Stimulated activated CD8-positive, alpha-beta memory T cell treated with anti-CD3 and anti-CD28 coated beads, Interleukin-15, amount 100 ng/mL, for 4 hours (primary cell): ENCODE results near the gene MMEL1.

Experiments used
- DNase-seq, 2 donors: peaks; one replicate each; pipeline ENCODE4 v3.0.0-alpha.2; 2020; ENCODE audit warnings: low read depth in 2 of 2

MMEL1 gene

GRCh38 chr1:2642560-2643413 lies 10.0 kb upstream of the MMEL1 start:
- DNase-seq: peak; percentile 87 to 91

DNA sequence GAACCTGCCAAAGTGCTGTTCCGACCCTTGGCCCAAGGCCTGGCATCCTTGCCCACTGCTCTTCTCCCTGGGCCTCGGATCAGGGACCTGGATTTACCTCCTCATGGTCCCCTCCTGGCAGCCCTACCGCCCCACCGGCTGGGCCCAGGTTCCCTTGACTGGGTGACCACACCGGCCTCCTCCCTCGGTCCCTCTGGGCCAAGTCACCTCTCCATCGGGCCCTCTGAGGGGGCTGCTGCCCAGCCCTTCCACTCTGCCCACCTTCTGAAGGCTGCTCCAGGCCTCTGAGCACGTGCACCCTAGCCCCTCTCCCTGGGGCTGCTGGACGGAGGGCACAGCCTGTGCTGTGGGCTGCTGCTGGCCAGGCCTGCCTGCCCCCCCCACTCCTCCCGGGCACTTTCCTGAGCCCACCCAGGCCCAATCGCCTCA lies 9.3 kb upstream of the MMEL1 start:
- no peak for DNase-seq

GRCh38 chr1:2641381-2642130 lies 8.7 kb upstream of the MMEL1 start:
- DNase-seq: no peak

DNA sequence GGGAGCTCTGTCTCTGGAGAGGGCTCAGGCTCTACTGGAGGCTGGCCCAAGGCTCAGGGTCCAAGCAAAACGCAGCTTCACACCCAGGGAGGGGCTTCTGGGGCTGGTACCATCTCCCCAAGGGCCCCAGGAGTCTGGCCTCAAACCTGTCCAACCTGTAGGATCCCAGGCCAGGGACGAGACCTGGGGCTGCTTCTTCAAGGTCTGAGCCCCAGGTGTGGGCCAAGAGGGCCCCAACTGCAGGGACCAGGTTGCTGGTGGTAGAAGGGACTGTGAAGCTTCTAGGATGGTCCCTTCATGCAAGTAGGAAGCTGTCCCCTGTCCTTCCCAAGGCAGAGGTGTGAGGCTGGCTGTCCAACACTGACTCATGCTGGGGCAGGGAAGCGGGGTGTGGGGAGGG lies 7.8 kb upstream of the MMEL1 start:
- DNase-seq: no peak

DNA sequence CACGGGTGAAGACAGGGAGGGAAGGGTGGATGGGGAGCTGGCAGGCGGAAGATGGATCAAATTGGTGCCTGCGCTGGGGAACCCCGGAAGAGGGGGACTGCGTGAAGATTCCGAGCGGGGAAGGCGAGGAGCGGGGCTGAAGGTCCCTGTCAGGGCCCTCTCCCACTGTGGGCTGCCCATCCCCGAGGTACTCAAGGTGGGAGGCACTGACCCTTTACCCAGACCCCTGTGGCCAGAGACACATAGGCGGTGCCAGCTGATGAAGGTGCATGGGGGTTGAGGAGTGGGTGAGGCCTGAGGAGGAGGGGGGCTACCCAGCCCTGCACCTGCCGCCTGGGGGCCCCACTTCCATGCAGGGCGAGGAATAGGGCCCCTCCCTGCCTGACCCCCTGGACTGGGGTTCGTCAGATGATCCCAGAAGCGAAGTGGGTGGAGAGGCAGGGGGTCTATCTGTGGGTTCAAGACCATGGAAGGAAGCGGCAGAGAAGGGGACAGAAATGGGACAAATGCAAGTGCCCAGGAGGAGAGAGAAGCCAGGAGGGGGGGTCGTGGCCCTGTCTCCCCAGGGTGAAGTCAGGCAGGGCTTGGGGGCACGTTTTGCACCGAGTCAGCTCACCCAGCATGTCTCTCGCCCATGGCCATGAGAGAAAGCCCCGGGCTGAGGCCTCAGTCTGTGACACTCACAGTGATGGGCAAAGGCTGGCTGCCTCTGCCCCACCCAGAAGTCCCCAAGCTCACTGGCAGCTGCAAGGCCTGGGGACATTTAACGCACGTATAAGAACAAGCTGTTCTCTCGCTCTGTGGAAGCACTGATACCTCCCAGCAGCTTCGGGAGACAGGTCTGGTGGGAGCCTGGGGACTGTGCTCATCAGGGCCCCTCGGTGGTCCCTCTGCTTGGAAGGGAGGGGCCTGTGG lies 7.0 kb upstream of the MMEL1 start:
- DNase-seq: no peak

GRCh38 chr1:2639203-2639602 lies 6.4 kb upstream of the MMEL1 start:
- DNase-seq: no peak

- DNase-seq: no peak
Measured at GRCh38 chr1:2638466-2639115, 5.8 kb upstream of the MMEL1 start.

GRCh38 chr1:2637442-2638145 lies 4.8 kb upstream of the MMEL1 start:
- no peak for DNase-seq

GRCh38 chr1:2636733-2637132 lies 3.9 kb upstream of the MMEL1 start:
- DNase-seq: no peak

- no peak for DNase-seq
Measured at GRCh38 chr1:2635361-2636010, 2.7 kb upstream of the MMEL1 start.

DNA sequence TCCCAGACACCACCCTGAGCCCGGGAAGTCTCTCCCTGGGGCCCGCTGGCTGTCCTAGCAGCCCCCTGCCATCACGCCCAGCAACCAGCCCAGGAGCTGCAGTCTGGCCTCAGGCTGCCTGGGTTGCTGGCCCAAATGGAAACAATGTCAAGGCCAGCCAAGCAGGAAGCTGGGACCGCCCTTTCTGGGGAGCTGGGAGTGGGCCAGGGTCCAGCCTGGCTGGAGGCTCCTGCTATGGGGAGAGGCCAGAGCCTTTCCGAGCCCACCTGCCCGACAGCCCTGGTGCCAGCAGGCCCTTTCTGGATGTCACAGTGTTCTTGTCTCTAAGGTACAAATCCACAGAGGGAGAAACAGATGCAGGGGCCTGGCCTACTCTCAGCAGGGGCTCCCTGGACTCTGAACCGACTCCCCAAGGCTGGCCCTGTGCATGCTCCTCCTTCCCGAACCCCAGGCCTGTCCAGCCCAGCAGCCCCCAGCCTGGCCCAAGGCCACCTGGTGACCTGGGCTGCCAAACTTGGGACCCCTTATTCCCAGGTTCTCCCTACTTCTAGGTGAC lies 1.2 kb upstream of the MMEL1 start:
- no peak for DNase-seq

DNA sequence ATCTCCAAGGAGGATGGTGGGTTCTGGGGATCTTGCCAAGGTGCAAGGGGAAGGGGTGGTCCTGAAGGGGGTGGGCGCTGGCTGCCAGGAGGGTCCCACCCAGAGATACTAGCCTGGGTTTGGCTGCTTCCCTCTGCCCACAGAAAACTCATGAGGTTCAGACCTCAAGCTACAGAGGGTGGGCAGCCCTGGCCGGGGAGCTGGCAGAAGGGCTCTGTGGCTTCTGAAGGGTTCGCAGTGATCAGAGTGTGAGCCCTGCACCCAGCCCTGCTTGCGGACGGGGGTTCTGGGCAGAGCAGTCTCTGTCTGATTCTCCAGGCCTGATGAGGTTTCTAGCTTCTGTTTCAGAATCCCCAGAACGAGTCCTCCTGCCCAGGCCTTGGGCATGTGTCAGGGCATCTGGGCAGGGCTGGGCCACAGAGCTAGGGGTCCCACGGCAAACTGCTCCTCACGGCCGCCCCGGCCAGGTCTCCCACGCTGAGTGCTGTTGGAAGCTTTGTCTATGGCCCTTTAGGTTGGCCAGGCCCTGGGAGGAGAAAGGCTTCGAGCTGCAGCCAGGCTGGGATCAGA lies 635 bp upstream of the MMEL1 start:
- DNase-seq: no peak

DNA sequence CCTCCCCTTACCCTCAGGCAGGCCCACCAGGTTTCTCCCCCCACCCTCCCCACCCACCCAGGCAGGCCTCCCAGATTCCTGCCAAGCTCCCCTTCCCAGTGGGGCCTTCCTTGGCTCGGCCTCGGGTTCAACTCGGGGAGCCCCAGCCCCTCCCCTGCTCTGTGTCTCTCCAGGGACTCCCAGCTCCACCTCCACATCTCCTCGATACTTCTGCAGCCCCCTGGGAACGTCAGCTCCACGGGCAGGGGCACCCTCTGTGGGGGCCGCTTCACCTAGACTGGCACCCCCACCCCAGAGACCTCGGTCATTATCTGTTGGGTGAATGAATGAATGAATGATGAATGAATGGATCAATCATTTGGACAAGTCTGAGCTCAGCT lies 775 bp downstream of the MMEL1 start:
- DNase-seq: no peak

DNA sequence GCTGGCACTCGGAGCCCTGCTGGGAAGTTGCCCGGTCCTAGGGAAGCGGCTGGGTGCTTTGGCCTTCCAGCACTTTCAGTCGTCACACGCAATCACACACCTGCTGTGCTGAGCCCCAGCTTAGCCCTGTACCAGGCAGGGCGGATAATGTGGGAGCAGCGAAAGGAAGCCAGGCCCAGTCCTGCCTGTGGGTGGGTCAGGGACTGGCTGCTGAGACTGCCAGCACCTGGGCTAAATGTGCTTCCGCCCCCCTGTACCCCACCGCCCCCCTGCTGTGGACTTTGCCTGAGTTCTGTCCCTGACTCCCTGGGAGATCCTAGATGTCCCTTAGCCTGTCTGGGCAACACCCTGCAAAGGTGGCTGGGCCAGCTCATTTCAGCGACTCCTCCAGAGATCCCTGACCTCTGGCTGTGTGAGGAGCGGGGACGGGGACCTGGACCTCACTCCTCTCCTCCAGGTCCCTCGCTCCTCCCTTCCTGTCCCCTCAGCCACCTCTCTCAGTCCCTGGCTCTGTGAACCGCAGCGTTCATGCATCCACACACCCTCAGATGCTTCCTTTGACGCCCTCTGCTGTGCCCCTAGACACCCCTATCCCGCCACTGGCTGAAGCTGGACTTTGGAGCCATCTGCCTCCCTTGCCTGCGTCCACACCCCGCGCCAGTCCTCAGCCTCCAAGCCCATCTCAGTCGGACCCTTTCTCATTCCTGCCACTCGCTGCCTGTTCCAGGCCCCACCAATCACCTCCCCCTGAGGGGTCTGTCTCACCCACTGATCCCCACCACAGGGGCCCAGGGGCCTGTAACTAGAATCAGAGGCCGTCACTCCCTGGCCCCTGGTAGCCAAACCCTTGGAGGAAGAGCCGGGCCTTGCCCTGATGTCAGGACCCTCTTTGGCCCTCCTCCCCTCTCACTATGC lies 1.4 kb downstream of the MMEL1 start:
- DNase-seq: no peak

GRCh38 chr1:2630498-2631135 lies 2.2 kb downstream of the MMEL1 start:
- no peak for DNase-seq

- no peak for DNase-seq
Measured at GRCh38 chr1:2629627-2630497, 3.0 kb downstream of the MMEL1 start.

GRCh38 chr1:2628933-2629626 lies 3.7 kb downstream of the MMEL1 start:
- DNase-seq: no peak
